Urinary bladder (tissue), 4 donors: Measurements from ENCODE around the gene SPRING1. TPM values are rescaled to one million over a fixed set of nuclear protein-coding genes. Genes with fewer than 3 reads are reported as not detected.
A peak's percentile ranks its signal among the peaks of the same experiment; 100 is the strongest.
"Not testable (repeated sequence)": the region's sequence is repeated elsewhere in the genome, so short reads cannot be mapped to it uniquely, and the experiment has no call there.

Experiments
- DNase-seq: peaks from one replicate; pipeline ENCODE4 v3.0.0-alpha.2; 2015; ENCODE audit errors: extremely low spot score
- H3K27ac ChIP-seq: one replicate; pipeline ENCODE4 v1.5.1; 2013; ENCODE audit warnings: low read depth, mild to moderate bottlenecking, moderate library complexity
- H3K36me3 ChIP-seq: one replicate; pipeline ENCODE4 v1.6.1; 2013; ENCODE audit warnings: mild to moderate bottlenecking, moderate library complexity; ENCODE audit not compliant: insufficient read depth
- H3K4me1 ChIP-seq: one replicate; pipeline ENCODE4 v1.6.1; 2013; ENCODE audit warnings: mild to moderate bottlenecking, moderate library complexity; ENCODE audit not compliant: insufficient read depth
- H3K4me3 ChIP-seq: one replicate; pipeline ENCODE4 v1.5.1; 2013; ENCODE audit warnings: low read depth, low read length
- WGBS: extraction: QIAGEN DNeasy Blood & Tissue Kit; methylation state at CpG from one replicate; pipeline ENCODE4 v1.1.7; 2013; 5-methylcytosine and 5-hydroxymethylcytosine counted together
- polyA plus RNA-seq: library from polyadenylated mRNA; stranded (reverse); fragments of 200-250 nt; gene quantifications from one replicate; pipeline ENCODE4 v1.2.3, GENCODE V29; 2013
- total RNA-seq: library from RNA; depleted of rRNA; stranded (reverse); fragments of >200 nt; gene quantifications from one replicate; pipeline ENCODE4 v1.2.3, GENCODE V29; 2014
- donor health status: healthy with polysubstance abuse.
- donor health status: healthy.

SPRING1 gene
- total and polyA plus RNA-seq, 2 donors = 10.7 to 12.6 TPM

DNA sequence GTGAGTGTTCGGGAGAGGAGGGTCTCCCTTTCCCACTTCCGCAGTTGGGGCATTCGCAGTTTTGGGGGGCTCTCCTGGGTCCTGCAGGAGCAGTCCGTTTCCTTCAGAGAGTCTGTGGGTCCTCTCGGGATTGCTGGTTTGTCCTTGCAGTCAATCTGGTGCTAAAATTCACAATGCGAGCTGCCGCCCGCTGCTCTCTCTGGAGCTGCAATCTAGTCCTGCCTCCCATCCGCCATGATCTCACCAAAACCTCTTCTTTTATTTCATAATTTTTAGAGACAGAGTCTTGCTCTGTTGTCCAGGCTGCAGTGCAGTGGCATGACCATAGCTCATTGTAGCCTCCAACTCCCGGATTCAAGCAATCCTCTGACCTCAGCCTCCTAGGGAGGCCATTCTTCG lies 22.8 kb upstream of the SPRING1 start:
- no peak overlapping the region for H3K27ac ChIP-seq
- DNase-seq = no peak
- 81% methylated on average over 11 of the region's 11 CpGs for WGBS
- no peaks in the 10 kb centered on the region for H3K4me1 ChIP-seq
- H3K36me3 ChIP-seq = no peaks in the 10 kb centered on the region
- H3K4me3 ChIP-seq = no peak overlapping the region

DNA sequence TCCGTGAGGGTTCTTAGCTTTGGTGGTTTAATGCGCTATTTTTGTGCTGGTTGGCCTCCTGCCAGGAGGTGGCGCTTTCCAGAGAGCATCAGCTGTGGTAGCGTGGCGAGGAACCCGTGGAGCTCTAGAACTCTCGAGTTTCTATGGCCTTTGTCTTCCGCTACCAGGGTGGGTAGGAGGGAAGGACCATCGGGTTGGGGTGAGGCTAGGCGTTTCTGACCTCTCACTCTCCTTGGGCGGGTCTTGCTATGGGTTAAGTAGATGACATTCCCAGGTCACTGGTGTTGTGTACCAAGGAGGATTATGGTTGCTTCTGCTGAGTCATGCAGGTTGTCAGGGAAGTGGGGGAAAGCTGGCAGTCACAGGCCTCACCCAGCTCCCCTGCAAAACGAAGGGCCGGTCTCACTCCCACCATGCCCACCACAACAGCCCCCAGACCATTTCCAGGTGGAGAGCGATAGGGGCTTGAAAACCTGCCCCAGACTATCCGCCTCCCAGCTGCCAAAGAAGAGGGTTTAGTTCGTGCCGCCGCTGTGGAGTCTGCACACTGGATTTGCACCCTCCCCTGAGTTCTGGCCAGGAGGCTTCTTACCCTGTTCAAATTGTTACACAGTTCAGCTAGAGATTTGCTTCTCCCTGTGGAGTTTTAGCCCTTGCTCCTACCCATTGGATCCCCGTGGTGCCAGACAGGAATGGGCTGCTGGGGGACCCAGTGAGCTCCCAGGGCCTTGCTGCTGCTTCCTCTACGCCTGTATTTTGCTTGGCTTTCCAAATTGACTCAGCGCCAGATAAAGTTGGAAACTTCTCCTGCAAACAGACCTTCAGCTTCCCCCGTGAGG lies 22.1 kb upstream of the SPRING1 start:
- no peak overlapping the region for H3K4me3 ChIP-seq
- no peaks in the 10 kb centered on the region for H3K36me3 ChIP-seq
- H3K4me1 ChIP-seq = no peaks in the 10 kb centered on the region
- 61% methylated on average over 22 of the region's 22 CpGs for WGBS
- no peak overlapping the region for H3K27ac ChIP-seq
- DNase-seq = no peak

DNA sequence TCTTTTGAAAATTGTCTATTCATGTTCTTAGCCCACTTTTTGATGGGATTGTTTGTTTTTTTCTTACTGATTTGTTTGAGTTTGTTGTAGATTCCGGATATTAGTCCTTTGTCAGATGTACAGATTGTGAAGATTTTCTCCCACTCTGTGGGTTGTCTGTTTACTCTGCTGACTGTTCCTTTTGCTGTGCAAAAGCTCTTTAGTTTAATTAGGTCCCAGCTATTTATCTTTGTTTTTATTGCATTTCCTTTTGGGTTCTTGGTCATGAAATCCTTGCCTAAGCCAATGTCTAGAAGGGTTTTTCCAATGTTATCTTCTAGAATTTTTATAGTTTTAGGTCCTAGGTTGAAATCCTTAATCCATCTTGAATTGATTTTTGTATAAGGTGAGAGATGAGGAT lies 16.9 kb upstream of the SPRING1 start:
- 84% methylated on average over 1 of the region's 1 CpG for WGBS
- not testable (repeated sequence) for H3K36me3 ChIP-seq, H3K27ac ChIP-seq, H3K4me3 ChIP-seq, H3K4me1 ChIP-seq, DNase-seq

DNA sequence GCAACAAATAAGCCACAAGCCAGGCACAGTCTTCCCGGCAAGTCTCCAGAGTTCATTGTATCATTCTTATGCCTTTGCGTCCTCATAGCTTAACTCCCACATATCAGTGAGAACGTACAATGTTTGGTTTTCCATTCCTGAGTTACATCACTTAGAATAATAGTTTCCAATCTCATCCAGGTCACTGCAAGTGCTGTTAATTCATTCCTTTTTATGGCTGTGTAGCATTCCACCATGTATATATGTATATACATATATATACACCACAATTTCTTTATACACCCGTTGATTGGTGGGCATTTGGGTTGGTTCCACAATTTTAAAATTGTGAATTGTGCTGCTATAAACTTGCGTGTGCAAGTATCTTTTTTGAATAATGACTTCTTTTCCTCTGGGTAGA lies 16.2 kb upstream of the SPRING1 start:
- not testable (repeated sequence) for H3K27ac ChIP-seq, H3K36me3 ChIP-seq, H3K4me1 ChIP-seq, H3K4me3 ChIP-seq, DNase-seq
- whole genome bisulfite sequencing = 93% methylated on average over 5 of the region's 5 CpGs

DNA sequence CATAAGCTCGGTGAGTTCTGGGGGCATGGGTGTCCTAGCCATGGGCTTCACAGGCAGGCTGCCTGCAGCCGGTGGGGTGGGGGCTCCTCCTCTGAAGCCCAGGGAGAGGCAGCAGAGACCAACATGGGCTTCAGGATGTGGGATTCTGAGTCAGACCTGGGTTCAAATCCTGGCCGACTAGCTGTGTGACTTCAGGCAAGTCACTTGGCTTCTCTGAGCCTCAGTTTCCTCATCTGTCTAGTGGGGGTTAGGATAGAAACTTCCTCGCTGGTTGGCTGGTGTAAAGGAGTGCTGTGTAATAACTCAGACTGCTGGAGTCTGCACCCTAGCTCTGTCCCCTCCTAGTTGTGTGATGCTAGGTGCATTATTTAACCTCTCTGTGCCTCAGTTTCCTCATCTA lies 12.4 kb upstream of the SPRING1 start:
- Histone ChIP-seq H3K36me3 (no peaks in the 10 kb centered on the region), H3K4me3 (no peak overlapping the region), H3K27ac (no peak overlapping the region), H3K4me1 (no peaks in the 10 kb centered on the region)
- 95% methylated on average over 4 of the region's 4 CpGs for WGBS
- no peak for DNase-seq

DNA sequence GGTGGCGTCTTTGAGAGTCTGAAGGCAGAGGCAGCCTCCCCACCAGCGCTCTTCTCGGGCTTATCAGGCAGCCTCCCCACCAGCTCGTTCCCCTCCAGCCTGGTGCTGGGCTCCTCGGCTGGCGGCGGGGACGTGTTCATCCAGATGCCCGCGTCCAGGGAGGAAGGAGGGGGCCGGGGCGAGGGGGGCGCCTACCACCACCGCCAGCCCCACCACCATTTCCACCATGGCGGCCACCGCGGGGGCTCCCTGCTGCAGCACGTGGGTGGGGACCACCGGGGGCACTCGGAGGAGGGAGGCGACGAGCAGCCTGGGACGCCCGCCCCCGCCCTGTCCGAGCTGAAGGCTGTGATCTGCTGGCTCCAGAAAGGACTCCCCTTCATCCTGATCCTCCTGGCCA lies 12.0 kb upstream of the SPRING1 start:
- Histone ChIP-seq H3K27ac (no peak overlapping the region), H3K36me3 (no peaks in the 10 kb centered on the region), H3K4me3 (no peak overlapping the region), H3K4me1 (no peaks in the 10 kb centered on the region)
- no peak for DNase-seq
- WGBS = 90% methylated on average over 26 of the region's 26 CpGs

DNA sequence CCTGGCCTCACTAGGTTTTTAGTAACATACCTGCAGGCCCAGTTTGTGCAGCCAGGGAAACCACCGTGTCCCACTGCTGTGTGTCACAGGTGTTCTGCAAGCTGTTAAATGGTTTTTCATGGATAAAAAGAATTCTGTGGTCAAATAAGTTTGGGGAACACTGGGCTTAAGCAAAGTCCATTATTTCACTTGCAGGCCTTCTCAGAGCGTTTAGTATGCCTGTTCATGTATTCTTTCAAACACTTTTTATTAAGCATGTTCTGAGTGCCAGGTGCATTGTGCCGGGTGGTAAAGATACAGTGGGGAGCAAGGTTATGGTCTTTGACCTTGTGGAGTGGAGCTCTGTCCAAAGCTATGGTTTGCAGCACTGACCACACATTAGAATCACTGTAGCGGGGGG lies 7.7 kb upstream of the SPRING1 start:
- no peaks in the 10 kb centered on the region for H3K36me3 ChIP-seq
- no peak overlapping the region for H3K27ac ChIP-seq
- WGBS = 93% methylated on average over 4 of the region's 4 CpGs
- no peak for DNase-seq
- H3K4me3 ChIP-seq = no peak overlapping the region
- no peaks in the 10 kb centered on the region for H3K4me1 ChIP-seq

DNA sequence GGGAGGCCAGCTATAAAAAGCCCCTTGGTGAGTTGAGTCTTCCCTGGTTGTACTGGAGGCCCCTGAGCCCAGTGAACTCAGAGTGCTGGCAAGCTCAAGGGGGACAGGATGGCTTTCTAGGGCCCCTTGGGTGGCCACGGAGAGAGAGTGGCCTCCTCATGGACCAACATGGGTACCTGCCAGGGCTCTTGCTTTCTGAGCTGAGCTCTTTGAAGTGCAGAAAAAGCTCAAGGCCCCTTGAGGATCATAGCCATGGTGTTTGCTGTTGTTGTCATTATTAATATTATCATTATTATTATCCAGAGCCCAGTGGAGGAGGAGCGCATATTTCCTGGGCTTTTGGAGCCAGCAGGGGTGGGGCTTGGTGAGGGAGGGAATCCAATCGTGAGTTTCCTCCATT lies 6.9 kb upstream of the SPRING1 start:
- Histone ChIP-seq H3K4me1 (no peaks in the 10 kb centered on the region), H3K4me3 (no peak overlapping the region), H3K36me3 (no peaks in the 10 kb centered on the region), H3K27ac (no peak overlapping the region)
- no peak for DNase-seq
- WGBS = 49% methylated on average over 3 of the region's 3 CpGs

DNA sequence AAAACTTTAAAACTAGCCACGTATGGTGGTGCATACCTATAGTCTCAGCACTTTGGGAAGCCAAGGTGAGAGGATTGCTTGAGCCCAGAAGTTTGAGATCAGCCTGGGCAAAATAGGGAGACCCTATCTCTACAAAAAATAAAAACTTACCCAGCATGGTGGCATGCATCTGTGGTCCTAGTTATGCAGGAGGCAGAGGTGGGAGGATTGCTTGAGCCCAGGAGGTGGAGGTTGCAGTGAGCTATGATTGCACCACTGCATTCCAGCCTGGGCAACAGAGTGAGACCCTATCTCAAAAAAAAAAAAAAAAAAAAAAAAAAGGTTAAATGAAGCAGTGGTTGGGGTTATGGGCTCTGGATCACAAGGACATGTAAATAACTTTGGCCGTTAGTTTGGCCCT lies 4.9 kb upstream of the SPRING1 start:
- DNase-seq, H3K4me1 ChIP-seq, H3K4me3 ChIP-seq, H3K36me3 ChIP-seq, H3K27ac ChIP-seq: not testable (repeated sequence)
- 90% methylated on average over 2 of the region's 2 CpGs for WGBS

DNA sequence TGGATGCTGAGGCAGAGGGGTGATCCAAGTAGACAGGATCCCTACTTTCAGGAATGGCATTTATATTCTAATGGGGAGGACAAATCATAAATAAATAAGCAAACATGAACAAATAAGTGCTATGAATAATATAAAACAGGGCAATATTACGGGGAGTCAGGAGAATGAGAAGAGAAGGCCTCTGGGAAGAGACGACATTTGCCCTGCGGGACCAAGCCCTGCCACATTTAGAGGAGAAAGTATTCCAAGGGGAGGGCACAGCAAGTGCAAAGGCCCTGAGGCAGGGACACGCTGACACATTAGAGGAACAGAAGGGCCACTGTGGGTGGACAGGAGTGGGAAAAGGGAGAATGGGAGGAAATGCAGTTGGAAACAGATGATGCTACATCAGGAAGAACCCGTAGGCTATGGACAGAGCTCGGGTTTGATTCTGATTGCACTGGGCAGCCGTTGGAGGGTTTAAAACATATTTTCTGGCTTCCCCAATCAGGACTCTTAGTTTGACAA lies 1.6 kb upstream of the SPRING1 start:
- no peak for DNase-seq
- Histone ChIP-seq H3K4me3 (no peak overlapping the region), H3K36me3 (no peaks in the 10 kb centered on the region), H3K27ac (no peak overlapping the region), H3K4me1 (no peaks in the 10 kb centered on the region)
- 91% methylated on average over 7 of the region's 7 CpGs for WGBS

DNA sequence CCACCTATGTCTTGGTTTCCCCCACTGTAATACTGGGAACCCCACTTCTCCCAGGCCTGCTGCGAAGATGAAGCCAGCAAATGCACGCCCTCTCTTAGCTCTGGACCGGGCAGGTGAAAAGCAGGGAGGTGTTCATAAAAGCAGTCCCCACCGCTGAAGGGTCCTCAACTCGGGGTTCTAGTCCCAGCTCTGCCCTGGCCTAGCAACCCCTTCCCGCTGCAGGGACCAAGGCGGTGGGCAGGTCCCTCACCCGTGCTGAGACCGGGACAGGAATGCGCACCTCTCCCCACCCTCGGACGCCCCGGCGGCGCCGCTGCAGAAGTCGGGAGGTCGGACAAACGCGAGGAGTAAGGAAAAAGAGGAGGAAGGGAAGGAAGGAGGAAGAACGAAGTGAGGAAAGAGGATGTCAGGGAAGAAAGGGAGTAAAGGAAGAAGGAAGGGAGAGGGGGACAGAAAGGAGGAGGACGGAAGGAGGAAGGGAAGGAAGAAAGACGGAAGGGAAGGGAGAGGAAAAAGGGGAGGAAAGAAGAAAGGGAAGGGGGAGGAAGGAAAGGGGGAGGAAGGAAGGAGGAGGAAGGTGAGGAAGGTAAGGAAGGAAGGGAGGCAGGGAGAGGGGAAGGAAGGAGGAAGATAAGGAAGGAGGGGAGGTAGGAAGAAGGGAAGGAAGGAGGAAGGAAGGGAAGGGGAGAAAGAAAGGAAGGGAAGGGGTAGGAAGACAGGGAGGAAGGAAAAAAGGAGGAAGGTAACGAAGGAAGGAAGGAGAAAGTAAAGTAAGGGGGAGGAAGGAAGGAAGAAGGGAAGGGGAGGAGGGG lies 701 bp downstream of the SPRING1 start:
- DNase-seq = no peak
- H3K4me1 ChIP-seq = no peaks in the 10 kb centered on the region
- H3K27ac ChIP-seq = no peak overlapping the region
- 2% methylated on average over 24 of the region's 24 CpGs for WGBS
- H3K4me3 ChIP-seq = peak overlapping the region; percentile 75
- H3K36me3 ChIP-seq = no peaks in the 10 kb centered on the region

DNA sequence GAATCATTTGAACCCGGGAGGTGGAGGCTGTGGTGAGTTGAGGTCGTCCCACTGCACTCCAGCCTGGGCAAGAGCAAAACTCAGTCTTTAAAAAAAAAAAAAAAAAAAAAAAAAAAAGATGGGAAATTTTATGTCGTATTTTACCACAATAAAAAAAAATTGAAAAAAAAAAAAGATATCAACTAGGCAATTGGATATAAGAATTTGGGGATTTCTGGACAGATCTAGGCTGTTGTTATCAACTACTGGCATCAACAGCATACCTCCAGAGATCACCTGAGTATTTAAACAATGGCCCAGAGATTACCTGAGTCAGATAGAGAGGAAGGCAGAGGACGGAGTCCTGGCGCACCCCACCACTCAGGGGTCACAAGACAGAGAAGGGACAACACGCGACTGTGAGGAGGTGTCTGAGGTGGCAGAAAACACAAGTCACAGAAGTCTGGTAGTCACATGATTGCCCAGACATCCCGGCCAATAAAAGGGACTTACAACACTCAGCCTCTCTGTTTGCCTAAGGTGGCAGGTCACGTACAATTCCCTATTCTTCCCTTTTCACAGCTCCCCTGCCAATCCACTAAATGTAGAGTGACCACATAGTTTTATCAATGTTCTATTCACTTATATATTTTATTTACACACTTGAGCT lies 1.8 kb downstream of the SPRING1 start:
- H3K4me1 ChIP-seq = no peaks in the 10 kb centered on the region
- H3K27ac ChIP-seq = no peak overlapping the region
- WGBS = 82% methylated on average over 9 of the region's 9 CpGs
- H3K36me3 ChIP-seq = no peaks in the 10 kb centered on the region
- no peak overlapping the region for H3K4me3 ChIP-seq
- DNase-seq = no peak

DNA sequence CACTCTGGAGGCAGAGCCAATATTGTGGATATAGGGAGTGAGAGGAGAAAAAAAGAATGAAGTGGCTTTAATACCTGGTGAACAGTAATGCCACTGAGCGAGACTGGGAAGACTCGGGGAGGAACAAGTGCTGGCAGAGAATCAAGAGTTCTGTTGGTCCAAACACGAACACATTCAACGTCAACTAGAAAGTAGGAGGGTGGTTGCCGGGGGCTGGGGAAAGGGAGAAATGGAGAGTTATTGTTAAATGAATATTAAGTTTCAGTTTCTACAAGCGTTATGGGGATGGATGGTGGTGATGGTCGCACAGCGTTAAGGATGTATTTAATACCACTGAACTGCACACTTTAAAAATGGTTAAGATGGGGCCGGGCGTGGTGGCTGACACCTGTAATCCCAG lies 2.8 kb downstream of the SPRING1 start:
- 91% methylated on average over 10 of the region's 10 CpGs for WGBS
- DNase-seq = no peak

More for the DNA sequence above, 2.8 kb downstream of the SPRING1 start:
- no peaks in the 10 kb centered on the region for H3K4me1 ChIP-seq
- H3K27ac ChIP-seq = no peak overlapping the region
- H3K36me3 ChIP-seq = peaks cover 1% of the 10 kb centered on the region
- H3K4me3 ChIP-seq = no peak overlapping the region
